OCI-LY1 (cell line): ENCODE data around the gene PROKR2.

Experiments
- H2AFZ ChIP-seq: fragments of 200-600 bp; sonication (generic), shearing (Covaris generic); 2 replicates; pipeline ENCODE4 v1.6.0; 2014; ENCODE audit warnings: antibody characterized with exemption, mild to moderate bottlenecking, low read length
- H3F3A ChIP-seq: fragments of 200-600 bp; sonication (generic), shearing (Covaris generic); 2 replicates; pipeline ENCODE4 v1.6.0; 2014; ENCODE audit warnings: mild to moderate bottlenecking, antibody characterized with exemption, low read length, moderate library complexity; ENCODE audit not compliant: insufficient read depth
- H3K27ac ChIP-seq: fragments of 200-600 bp; sonication (generic); 2 replicates; pipeline ENCODE4 v1.5.1; 2014; ENCODE audit warnings: low read length, mixed run types, mild to moderate bottlenecking, low read depth; ENCODE audit not compliant: poor library complexity, severe bottlenecking
- H3K27me3 ChIP-seq: fragments of 200-600 bp; sonication (generic); 2 replicates; pipeline ENCODE4 v1.6.0; 2014; ENCODE audit warnings: antibody characterized with exemption, mild to moderate bottlenecking, low read length, moderate library complexity; ENCODE audit not compliant: insufficient read depth
- H3K36me3 ChIP-seq: fragments of 200-600 bp; sonication (generic); 2 replicates; pipeline ENCODE4 v1.6.1; 2014; ENCODE audit warnings: mild to moderate bottlenecking, antibody characterized with exemption, low read length, moderate library complexity, mixed read lengths; ENCODE audit not compliant: insufficient read depth
- H3K4me1 ChIP-seq: fragments of 200-600 bp; sonication (generic); 2 replicates; pipeline ENCODE4 v1.5.1; 2014; ENCODE audit warnings: mild to moderate bottlenecking, low read length, moderate library complexity; ENCODE audit not compliant: insufficient read depth, severe bottlenecking
- H3K4me2 ChIP-seq: fragments of 200-600 bp; sonication (generic), shearing (Covaris generic); 2 replicates; pipeline ENCODE4 v1.6.1; 2014; ENCODE audit warnings: low read length
- H3K4me3 ChIP-seq: fragments of 200-600 bp; sonication (generic); 2 replicates; pipeline ENCODE4 v1.5.1; 2014; ENCODE audit warnings: low read length, low read depth, mild to moderate bottlenecking, mixed read lengths; ENCODE audit not compliant: poor library complexity, severe bottlenecking
- H3K79me2 ChIP-seq: fragments of 200-600 bp; shearing (Covaris generic); 2 replicates; pipeline ENCODE4 v1.6.1; 2016; ENCODE audit warnings: mixed run types, low read length, mixed read lengths; ENCODE audit not compliant: insufficient read depth
- H3K9ac ChIP-seq: fragments of 200-600 bp; sonication (generic), shearing (Covaris generic); 2 replicates; pipeline ENCODE4 v1.6.1; 2014; ENCODE audit warnings: mild to moderate bottlenecking, low read length, mixed read lengths
- H3K9me2 ChIP-seq: fragments of 200-600 bp; sonication (generic), shearing (Covaris generic); 2 replicates; pipeline ENCODE4 v1.6.1; 2014; ENCODE audit warnings: low read depth, mild to moderate bottlenecking, low read length, mixed read lengths
- H3K9me3 ChIP-seq: fragments of 200-600 bp; shearing (Covaris generic); 2 replicates; pipeline ENCODE4 v1.6.1; 2014; ENCODE audit warnings: low read length, mixed read lengths
- H4K20me1 ChIP-seq: fragments of 200-600 bp; sonication (generic), shearing (Covaris generic); 2 replicates; pipeline ENCODE4 v1.6.0; 2016; ENCODE audit warnings: mild to moderate bottlenecking, low read length; ENCODE audit not compliant: insufficient read depth
- EZH2 ChIP-seq: fragments of 200-600 bp; sonication (generic), shearing (Covaris generic); IDR thresholded peaks from 2 replicates; pipeline ENCODE4 v1.8.0; 2017; ENCODE audit warnings: borderline replicate concordance, mixed run types, mild to moderate bottlenecking, antibody characterized with exemption, low read length, moderate library complexity, mixed read lengths
- TF ChIP-seq, protein P1 (sequence below): fragments of 200-600 bp; sonication (generic), shearing (Covaris generic); IDR thresholded peaks from 2 replicates; pipeline ENCODE4 v1.5.1; 2017; ENCODE audit warnings: mild to moderate bottlenecking, antibody characterized with exemption, low read length, moderate library complexity, mixed read lengths

The PROKR2 gene

DNA sequence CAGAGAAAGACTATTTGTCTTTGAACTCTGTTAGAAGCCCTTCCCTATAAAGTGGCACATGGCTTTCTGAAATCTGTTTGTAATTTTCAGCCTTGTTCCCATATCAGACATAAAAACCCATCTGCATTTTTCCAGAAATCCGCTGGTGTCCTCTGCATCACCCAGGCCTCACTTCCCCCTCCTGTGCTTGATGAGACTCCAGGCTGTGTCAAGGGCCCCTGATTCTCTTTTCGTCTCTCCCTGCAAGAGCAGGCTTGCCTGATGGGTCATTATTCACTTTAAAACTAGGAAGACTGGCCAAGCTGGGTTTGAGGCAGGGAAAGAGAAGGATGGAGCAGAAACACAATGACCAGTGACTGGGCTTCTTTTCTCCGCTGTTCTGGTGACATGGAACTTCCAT, 10.6 kb upstream of the PROKR2 start:
- Histone ChIP-seq H3K36me3 (no peaks in the 10 kb centered on the region), H2AFZ (no peak overlapping the region), H3K4me3 (no peak overlapping the region), H4K20me1 (no peaks in the 10 kb centered on the region), H3K9me3 (no peaks in the 10 kb centered on the region), H3K79me2 (no peaks in the 10 kb centered on the region), H3K9ac (no peak overlapping the region), H3K9me2 (no peaks in the 10 kb centered on the region), H3K4me2 (no peak overlapping the region), H3K27me3 (no peaks in the 10 kb centered on the region; the same call in 1 of the 2 replicates), H3F3A (no peaks in the 10 kb centered on the region), H3K27ac (no peak overlapping the region), H3K4me1 (no peaks in the 10 kb centered on the region)
- TF ChIP-seq, protein P1, sequence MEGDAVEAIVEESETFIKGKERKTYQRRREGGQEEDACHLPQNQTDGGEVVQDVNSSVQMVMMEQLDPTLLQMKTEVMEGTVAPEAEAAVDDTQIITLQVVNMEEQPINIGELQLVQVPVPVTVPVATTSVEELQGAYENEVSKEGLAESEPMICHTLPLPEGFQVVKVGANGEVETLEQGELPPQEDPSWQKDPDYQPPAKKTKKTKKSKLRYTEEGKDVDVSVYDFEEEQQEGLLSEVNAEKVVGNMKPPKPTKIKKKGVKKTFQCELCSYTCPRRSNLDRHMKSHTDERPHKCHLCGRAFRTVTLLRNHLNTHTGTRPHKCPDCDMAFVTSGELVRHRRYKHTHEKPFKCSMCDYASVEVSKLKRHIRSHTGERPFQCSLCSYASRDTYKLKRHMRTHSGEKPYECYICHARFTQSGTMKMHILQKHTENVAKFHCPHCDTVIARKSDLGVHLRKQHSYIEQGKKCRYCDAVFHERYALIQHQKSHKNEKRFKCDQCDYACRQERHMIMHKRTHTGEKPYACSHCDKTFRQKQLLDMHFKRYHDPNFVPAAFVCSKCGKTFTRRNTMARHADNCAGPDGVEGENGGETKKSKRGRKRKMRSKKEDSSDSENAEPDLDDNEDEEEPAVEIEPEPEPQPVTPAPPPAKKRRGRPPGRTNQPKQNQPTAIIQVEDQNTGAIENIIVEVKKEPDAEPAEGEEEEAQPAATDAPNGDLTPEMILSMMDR, result no peak
- no peak for TF ChIP-seq EZH2

DNA sequence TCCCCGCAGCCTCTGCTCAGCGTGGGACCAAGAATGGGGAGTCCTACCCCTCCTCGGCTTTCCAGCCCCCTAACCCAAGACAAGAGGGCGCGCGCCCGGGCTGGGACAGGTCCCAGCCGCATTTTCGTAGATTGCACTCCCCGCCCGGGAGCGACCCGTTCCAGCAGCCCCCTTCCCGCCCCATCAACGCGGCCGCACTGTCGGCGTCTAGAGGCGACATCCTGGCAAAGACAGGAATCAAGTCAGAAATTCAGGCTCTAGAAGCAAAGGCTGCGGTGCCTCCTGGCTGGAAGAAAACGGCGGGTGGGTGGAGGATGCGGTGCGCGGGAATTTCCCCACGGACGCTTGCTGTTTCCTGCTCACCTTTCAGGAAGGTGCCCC, 957 bp downstream of the PROKR2 start:
- Histone ChIP-seq H3K4me3 (no peak overlapping the region), H3K4me2 (no peak overlapping the region), H3K4me1 (no peaks in the 10 kb centered on the region), H3F3A (no peaks in the 10 kb centered on the region), H3K9me3 (no peaks in the 10 kb centered on the region), H3K27ac (no peak overlapping the region), H3K9ac (no peak overlapping the region), H3K36me3 (no peaks in the 10 kb centered on the region), H4K20me1 (no peaks in the 10 kb centered on the region), H3K27me3 (no peaks in the 10 kb centered on the region), H3K9me2 (no peaks in the 10 kb centered on the region), H3K79me2 (no peaks in the 10 kb centered on the region), H2AFZ (no peak overlapping the region)
- TF ChIP-seq, protein P1, result no peak
- no peak for TF ChIP-seq EZH2

DNA sequence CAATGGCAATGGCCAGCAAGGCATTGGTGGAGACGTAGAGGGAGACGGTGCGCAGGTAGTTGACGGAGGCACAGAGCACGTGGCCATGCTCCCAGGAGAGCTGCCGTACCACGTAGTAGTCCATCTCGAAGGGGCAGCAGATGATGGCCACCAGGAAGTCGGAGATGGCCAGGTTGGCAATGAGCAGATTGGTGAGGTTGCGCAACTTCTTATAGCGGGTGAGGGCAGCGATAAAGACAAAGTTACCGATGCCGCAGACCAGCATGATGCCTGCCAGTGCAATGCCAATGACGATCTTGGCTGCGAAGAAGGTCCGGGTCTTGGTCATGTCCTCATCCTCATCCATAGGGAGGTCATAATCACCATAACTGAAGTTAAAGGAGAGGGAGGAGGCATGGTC, 2.8 kb downstream of the PROKR2 start:
- H3K9ac ChIP-seq, result no peak overlapping the region

More for the DNA sequence above, 2.8 kb downstream of the PROKR2 start:
- TF ChIP-seq, protein P1, result no peak
- no peak for TF ChIP-seq EZH2
- H3K27me3 ChIP-seq, result no peaks in the 10 kb centered on the region
- H3K9me2 ChIP-seq, result no peaks in the 10 kb centered on the region
- no peak overlapping the region for H3K4me2 ChIP-seq
- H3K9me3 ChIP-seq, result no peaks in the 10 kb centered on the region; the same call in 1 of the 2 replicates
- H3K79me2 ChIP-seq, result no peaks in the 10 kb centered on the region
- no peak overlapping the region for H2AFZ ChIP-seq
- no peak overlapping the region for H3K4me3 ChIP-seq
- H3K36me3 ChIP-seq, result no peaks in the 10 kb centered on the region
- no peaks in the 10 kb centered on the region for H4K20me1 ChIP-seq
- no peak overlapping the region for H3K27ac ChIP-seq
- no peaks in the 10 kb centered on the region for H3K4me1 ChIP-seq
- no peaks in the 10 kb centered on the region for H3F3A ChIP-seq
